ENCODE data around the gene LDLRAD3.

LDLRAD3 gene

DNA sequence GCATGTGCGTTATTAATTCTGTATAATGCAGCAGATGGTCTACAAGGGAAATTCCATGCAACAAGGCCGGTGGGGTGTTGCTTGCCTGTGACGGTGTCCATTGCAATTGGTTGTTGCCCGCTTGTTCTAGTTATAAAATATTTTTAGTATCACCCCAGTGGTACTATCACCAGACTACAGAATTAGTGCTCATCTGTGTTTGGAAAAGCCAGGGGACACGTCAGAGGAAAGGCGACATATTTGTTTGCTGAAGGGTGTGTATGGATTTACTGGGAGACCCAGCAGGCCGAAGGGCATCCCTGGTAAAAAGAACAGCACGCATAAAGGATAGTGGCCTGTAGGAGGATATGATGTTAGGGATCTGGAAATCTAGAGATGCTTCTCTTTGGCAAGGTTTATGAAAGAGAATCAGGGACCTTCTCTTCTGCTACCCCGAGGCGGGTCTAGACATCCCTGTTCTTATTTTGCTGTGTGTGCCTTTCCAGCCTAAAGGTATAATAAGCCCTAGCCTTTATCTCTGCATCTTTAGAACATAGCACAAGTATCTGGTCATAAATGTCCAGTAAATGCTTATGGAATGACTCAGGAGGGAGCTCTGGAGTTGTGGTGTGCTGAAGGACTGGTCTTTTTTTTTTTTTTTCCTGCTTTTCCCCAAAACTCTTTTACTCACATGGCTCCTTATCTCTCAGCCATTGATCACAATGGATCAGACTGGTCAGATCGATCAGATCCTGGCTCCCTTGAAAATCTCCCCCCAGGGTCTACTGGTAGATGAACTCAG lies 90.9 kb downstream of the LDLRAD3 start:
- no peak overlapping the region for H3K4me3 ChIP-seq (ENCODE audit: low read length)
- peak; percentile 86 for DNase-seq (ENCODE audit: low read depth)
- TF ChIP-seq, protein P1, sequence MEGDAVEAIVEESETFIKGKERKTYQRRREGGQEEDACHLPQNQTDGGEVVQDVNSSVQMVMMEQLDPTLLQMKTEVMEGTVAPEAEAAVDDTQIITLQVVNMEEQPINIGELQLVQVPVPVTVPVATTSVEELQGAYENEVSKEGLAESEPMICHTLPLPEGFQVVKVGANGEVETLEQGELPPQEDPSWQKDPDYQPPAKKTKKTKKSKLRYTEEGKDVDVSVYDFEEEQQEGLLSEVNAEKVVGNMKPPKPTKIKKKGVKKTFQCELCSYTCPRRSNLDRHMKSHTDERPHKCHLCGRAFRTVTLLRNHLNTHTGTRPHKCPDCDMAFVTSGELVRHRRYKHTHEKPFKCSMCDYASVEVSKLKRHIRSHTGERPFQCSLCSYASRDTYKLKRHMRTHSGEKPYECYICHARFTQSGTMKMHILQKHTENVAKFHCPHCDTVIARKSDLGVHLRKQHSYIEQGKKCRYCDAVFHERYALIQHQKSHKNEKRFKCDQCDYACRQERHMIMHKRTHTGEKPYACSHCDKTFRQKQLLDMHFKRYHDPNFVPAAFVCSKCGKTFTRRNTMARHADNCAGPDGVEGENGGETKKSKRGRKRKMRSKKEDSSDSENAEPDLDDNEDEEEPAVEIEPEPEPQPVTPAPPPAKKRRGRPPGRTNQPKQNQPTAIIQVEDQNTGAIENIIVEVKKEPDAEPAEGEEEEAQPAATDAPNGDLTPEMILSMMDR (conservative IDR thresholded peaks at IDR 0.05; ENCODE audit: low read length), result peak; percentile 8; the same call in 1 of the 2 replicates

- DNase-seq (ENCODE audit: low read depth), result no peak
- no peak overlapping the region for H3K4me3 ChIP-seq (ENCODE audit: low read length)
- TF ChIP-seq, protein P1 (conservative IDR thresholded peaks at IDR 0.05; ENCODE audit: low read length), result no peak
Observed at GRCh38 chr11:36035454-36035853, 91.6 kb downstream of the LDLRAD3 start.

- TF ChIP-seq, protein P1 (conservative IDR thresholded peaks at IDR 0.05; ENCODE audit: low read length), result no peak
- no peak for DNase-seq (ENCODE audit: low read depth)
- no peak overlapping the region for H3K4me3 ChIP-seq (ENCODE audit: low read length)
Observed at GRCh38 chr11:36035999-36036398, 92.1 kb downstream of the LDLRAD3 start.

DNA sequence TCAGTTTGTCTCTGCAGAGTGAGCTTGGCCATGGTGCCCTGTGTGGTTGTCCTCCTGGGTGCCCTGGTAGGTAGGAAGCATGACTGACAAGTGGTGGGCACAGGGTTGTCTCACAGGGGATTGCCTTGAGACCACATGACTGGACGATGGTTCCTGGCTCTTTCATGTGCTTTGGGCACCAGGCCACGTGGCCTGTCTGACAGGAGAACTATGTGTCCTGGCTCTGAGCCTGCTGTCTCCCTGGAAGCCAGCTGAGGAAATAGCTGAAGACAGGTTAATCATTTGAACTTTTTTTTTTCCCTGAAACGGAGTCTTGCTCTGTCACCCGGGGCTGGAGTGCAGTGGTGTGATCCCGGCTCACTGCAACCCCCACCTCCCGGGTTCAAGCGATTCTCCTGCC lies 93.2 kb downstream of the LDLRAD3 start:
- TF ChIP-seq, protein P1 (conservative IDR thresholded peaks at IDR 0.05; ENCODE audit: low read length), result no peak
- peak; percentile 47 for DNase-seq (ENCODE audit: low read depth)
- H3K4me3 ChIP-seq (ENCODE audit: low read length), result no peak overlapping the region

DNA sequence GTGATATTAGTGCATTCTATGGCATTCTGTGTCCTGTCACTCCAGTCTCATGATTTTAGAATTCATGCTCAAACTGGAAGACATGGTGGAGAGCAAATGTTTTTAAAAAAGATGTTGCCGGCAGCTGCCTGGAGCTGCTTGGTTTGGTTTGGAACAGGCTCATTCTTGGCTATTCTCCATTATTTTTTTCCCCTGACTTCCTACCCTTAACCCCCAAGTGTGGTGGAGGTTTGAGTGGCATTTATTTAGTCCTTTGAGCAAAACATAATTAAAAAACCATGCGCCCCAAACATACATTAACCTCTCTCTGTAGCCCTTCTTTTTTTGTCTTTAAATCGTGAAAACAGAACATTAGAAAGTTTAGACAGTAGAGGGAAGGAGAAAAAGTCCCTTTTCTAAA lies 94.7 kb downstream of the LDLRAD3 start:
- DNase-seq (ENCODE audit: low read depth), result no peak
- TF ChIP-seq, protein P1 (conservative IDR thresholded peaks at IDR 0.05; ENCODE audit: low read length), result no peak

DNA sequence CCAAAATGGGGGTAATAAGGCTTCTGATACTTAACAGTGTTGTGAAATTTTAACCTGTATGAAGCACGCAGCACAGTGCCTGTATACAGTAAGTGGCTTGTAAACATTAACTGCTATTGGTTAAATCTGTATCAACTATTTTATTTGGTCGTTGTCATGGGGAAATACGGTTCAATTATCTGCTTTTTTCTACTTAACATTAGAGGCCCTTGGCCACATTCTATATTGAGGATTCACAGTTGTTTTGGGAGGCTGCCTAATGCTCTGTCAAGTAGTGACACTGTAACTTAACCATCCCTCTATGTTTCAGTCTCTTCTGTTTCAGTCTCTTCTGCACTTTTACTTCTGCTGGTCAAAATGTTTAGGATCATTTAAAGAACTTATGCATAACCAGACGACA lies 95.6 kb downstream of the LDLRAD3 start:
- no peak for DNase-seq (ENCODE audit: low read depth)
- H3K4me3 ChIP-seq (ENCODE audit: low read length), result no peak overlapping the region
- TF ChIP-seq, protein P1 (conservative IDR thresholded peaks at IDR 0.05; ENCODE audit: low read length), result no peak

More for the DNA sequence above, 94.7 kb downstream of the LDLRAD3 start:
- H3K4me3 ChIP-seq (ENCODE audit: low read length), result no peak overlapping the region

DNA sequence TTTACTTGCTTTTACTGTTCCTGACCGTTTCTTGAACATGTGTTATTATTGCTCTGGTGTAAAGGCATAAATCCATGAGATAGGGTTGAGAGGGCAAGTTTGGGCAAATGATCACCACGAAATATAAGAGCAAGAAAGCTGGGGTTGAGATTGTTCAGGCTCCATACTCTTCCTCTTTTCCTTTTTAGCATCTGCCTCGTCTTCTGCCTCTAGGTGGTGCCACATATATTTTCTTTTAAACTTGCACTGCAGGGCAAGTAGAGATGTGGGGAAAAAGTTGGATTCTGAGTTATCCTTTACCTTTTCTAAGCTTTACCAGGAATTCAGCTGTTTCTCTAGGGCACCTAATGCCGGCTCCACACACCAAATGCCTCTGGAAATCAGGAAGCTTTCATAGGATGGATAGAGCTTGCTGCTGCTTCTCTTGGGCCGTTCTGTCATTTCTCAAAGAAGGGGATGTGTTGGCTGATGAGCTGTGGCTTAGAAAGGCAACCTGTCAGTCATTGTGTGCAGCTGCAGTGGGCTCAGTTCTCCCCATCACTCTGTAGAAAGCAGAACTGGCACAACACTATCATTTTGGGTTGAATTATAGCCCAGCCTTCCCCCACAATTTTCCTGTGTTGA lies 98.2 kb downstream of the LDLRAD3 start:
- TF ChIP-seq, protein P1 (conservative IDR thresholded peaks at IDR 0.05; ENCODE audit: low read length), result peak; percentile 71
- no peak overlapping the region for H3K4me3 ChIP-seq (ENCODE audit: low read length)
- peak; percentile 22 for DNase-seq (ENCODE audit: low read depth)
